GM12865 (cell line): ENCODE measurements around the gene RAB4A.

Source experiments
- DNase-seq: peaks from one replicate; pipeline ENCODE4 v3.0.0; 2010; ENCODE audit warnings: low read depth
- H3K4me3 ChIP-seq: 2 replicates; pipeline ENCODE4 v1.5.1; 2011; ENCODE audit warnings: mild to moderate bottlenecking, low read depth, low read length, control low read depth
- TF ChIP-seq, protein P1 (sequence below): IDR thresholded peaks from 2 replicates; pipeline ENCODE4 v1.5.1; 2011; ENCODE audit warnings: low read length, control low read depth, low read depth, inconsistent platforms; ENCODE audit not compliant: insufficient read depth; ENCODE audit errors: missing control alignments

RAB4A gene

DNA sequence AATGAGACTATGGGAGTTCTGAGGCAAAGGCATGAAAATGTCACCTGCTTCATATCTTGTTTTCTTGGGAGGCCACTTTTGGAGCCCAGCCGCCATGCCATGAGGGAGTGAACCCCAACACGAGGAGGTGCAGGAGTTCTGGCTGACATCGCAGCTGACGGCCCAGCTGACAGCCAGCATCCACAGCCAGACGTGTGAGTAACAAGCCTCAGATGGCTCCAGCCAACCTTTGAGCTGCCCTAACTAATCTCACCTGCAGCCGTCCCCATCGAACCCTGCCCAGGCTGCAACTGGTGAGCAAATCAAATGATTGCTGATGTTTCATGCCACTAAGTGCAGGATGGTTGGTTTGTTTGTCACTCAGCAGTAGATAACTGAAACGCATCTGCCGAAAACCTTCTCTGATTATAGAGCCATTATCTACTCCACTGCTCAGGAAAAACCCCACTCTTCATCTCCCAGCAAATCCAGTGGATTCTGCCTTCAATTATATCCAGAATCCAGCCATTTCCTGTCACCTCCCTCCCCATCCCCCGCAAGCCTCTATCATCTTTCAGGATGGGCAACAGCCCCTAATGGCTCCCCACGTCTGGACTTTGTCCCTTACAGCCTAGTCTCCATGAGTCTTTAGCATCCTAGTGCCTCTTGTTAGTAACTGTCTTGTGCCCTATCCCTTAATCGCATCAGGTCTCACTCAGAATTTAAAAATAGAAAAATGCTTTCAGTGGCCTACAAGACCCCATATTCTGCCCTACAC lies 18.5 kb upstream of the RAB4A start:
- H3K4me3 ChIP-seq = no peak overlapping the region
- DNase-seq = no peak
- TF ChIP-seq, protein P1, sequence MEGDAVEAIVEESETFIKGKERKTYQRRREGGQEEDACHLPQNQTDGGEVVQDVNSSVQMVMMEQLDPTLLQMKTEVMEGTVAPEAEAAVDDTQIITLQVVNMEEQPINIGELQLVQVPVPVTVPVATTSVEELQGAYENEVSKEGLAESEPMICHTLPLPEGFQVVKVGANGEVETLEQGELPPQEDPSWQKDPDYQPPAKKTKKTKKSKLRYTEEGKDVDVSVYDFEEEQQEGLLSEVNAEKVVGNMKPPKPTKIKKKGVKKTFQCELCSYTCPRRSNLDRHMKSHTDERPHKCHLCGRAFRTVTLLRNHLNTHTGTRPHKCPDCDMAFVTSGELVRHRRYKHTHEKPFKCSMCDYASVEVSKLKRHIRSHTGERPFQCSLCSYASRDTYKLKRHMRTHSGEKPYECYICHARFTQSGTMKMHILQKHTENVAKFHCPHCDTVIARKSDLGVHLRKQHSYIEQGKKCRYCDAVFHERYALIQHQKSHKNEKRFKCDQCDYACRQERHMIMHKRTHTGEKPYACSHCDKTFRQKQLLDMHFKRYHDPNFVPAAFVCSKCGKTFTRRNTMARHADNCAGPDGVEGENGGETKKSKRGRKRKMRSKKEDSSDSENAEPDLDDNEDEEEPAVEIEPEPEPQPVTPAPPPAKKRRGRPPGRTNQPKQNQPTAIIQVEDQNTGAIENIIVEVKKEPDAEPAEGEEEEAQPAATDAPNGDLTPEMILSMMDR = no peak

DNA sequence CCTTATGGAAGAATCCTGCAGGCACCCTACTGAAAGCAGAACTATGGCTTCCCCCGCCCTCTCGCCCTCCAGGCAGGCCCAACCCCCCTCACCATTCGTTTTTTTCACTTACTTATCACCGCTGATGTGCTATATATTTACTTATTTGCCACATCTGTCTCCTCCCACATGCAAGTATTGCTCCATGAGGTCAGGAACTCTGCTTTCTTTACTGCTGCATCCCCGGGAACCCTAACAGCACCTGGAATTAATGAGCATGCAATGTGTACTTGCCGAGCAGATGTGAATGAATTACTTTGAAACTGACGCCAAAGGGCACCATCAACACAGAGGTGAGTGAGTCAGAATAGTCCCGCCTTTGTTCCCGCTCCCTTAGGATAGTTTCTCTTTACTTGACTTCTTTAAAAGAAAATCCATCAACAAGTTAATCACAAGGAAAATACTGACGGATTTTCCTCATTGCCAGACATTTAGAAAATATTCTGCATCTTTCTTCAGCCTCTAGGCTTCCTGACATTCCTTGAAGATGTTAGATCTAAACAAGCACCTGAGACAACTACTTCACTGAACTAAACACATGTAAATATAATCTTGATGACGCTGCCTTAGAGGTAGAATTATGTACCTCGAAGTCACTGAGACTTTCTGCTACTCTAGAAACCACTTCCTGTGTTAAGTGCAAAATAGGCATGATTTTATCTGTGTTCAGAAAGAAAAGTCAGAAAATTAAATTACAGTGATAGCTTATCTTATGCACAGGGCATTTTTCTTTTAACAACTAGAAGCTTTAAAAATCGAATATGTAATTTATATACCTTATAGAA lies 17.5 kb upstream of the RAB4A start:
- no peak for DNase-seq
- TF ChIP-seq, protein P1 = no peak
- H3K4me3 ChIP-seq = no peak overlapping the region

- TF ChIP-seq, protein P1 = peak; percentile 13
- no peak for DNase-seq
- no peak overlapping the region for H3K4me3 ChIP-seq
Observed at GRCh38 chr1:229254910-229255541, 15.9 kb upstream of the RAB4A start.

DNA sequence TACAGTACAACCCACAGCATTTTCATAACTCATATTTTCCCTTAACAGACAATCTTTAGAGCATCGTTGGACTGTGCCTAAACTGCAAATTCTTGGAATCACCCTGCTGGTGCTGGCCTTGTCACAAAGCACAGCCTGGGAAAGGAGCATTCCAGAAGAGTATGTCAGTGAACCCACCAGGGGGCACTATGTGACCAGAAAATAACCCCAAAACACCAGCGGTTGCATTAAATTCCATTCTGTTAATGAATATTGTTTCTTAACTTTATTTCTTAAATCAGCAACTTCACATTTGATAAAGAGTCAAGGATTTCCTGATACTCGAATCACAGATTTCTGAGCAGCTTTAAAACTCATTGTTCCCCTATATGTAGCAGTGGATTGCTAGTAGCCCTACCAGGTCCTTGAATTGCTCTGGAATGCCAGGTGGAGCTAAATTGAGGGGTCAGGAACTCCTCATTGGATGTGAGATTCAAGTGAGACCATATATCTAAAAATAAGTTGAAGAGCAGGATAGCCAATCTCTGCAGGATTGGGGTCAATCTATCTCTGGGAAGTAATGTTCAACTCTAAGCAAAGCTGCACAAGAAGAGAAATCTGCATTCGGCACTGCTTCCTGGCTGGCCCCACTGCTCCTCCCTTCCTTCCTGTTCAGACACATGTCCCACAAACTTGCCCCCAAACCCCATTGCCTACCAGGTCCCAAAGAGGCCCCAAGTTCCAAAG lies 12.7 kb upstream of the RAB4A start:
- no peak overlapping the region for H3K4me3 ChIP-seq
- TF ChIP-seq, protein P1 = peak; percentile 63
- peak; percentile 66 for DNase-seq

DNA sequence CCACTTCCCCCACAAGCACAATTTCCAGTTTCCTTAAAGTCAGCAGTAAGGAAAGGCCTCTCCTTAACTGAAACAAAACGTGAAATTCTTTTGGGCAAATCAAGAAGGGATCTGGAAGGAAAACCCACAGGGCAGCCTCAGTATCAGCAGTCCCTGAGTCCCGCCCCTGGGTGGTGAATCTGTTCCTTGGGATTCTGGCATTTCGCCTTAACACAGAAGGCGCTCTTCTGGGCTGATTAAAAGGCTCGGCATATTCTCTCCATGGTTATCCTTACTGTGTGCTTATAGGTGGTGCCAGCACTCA lies 12.2 kb upstream of the RAB4A start:
- TF ChIP-seq, protein P1 = no peak
- no peak overlapping the region for H3K4me3 ChIP-seq
- no peak for DNase-seq

- TF ChIP-seq, protein P1 = no peak
- no peak overlapping the region for H3K4me3 ChIP-seq
- no peak for DNase-seq
Observed at GRCh38 chr1:229260297-229260696, 10.6 kb upstream of the RAB4A start.
